Ascending aorta (tissue), 2 donors: ENCODE measurements around the gene POU2F2. TPM values are rescaled to one million over a fixed set of nuclear protein-coding genes. Genes with fewer than 3 reads are reported as not detected.

Experiments used
- DNase-seq, 2 donors: peaks; one replicate each; pipeline ENCODE4 v3.0.0-alpha.2; 2019; ENCODE audit warnings: low spot score in 2 of 2
- H3K27ac ChIP-seq, 2 donors: fragments of 200-600 bp; sonication (generic); one replicate each; pipeline ENCODE4 v1.5.1; 2016 to 2017; ENCODE audit warnings: mild to moderate bottlenecking in 1 of 2
- H3K27me3 ChIP-seq: fragments of 200-600 bp; sonication (generic); one replicate; pipeline ENCODE4 v1.5.1; 2017
- H3K36me3 ChIP-seq, 2 donors: fragments of 200-600 bp; sonication (generic); one replicate each; pipeline ENCODE4 v1.5.1; 2016
- H3K4me1 ChIP-seq, 2 donors: fragments of 200-600 bp; sonication (generic); one replicate each; pipeline ENCODE4 v1.5.1; 2016 to 2017; ENCODE audit warnings: mild to moderate bottlenecking in 1 of 2
- H3K4me3 ChIP-seq, 2 donors: fragments of 200-600 bp; sonication (generic); one replicate each; pipeline ENCODE4 v1.5.1; 2016 to 2017; ENCODE audit warnings: mild to moderate bottlenecking in 1 of 2
- H3K9me3 ChIP-seq, 2 donors: fragments of 200-600 bp; sonication (generic); one replicate each; pipeline ENCODE4 v1.5.1; 2016
- intact Hi-C: fragments of 100-400 bp; cut with DNase I; formaldehyde crosslinking; loops from one replicate; pipeline ENCODE4 v1.15.1; 2023
- total RNA-seq: library from RNA; depleted of rRNA; stranded (reverse); fragments of >200 nt; gene quantifications from one replicate; pipeline ENCODE4 v1.1.0, GENCODE V29; 2016
- TF ChIP-seq, protein P1 (sequence below), 3 experiments: fragments of 200-600 bp in 2 of 3; fragments of 450-650 bp in 1 of 3; sonication (generic) in 2 of 3; IDR thresholded peaks; one replicate each; pipeline ENCODE4 v1.5.1; 2016 to 2019; ENCODE audit warnings: antibody characterized with exemption in 3 of 3, mild to moderate bottlenecking in 1 of 3, moderate library complexity in 1 of 3

The POU2F2 gene
- total RNA-seq, 1 donor from 2014 or later, result not detected

DNA sequence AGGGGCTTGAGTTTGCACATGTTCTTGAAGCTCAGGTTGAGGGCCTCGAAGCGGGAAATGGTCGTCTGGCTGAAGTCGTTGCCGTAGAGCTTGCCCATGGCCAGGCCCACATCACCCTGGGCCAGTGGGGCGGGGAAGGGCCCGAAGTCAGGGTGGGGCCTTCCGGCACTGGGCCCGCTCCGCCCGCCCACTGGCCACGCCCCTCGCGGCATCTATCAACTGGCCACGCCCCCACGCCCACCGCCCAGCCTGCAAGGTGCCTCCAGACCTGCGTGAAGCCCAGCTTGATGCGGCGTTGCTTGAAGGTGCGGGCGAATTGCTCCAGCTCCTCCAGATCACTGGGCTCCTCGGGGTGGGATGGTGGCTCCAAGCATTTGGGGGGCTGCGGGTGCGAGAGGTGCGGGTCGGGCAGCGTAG is 36.4 kb downstream of the POU2F2 start:
- Histone ChIP-seq H3K27ac (no peak overlapping the region), H3K36me3 (no peaks in the 10 kb centered on the region), H3K4me3 (no peak overlapping the region), H3K4me1 (no peaks in the 10 kb centered on the region), H3K27me3 (no peaks in the 10 kb centered on the region), H3K9me3 (no peaks in the 10 kb centered on the region)
- DNase-seq, result no peak
- TF ChIP-seq, protein P1, sequence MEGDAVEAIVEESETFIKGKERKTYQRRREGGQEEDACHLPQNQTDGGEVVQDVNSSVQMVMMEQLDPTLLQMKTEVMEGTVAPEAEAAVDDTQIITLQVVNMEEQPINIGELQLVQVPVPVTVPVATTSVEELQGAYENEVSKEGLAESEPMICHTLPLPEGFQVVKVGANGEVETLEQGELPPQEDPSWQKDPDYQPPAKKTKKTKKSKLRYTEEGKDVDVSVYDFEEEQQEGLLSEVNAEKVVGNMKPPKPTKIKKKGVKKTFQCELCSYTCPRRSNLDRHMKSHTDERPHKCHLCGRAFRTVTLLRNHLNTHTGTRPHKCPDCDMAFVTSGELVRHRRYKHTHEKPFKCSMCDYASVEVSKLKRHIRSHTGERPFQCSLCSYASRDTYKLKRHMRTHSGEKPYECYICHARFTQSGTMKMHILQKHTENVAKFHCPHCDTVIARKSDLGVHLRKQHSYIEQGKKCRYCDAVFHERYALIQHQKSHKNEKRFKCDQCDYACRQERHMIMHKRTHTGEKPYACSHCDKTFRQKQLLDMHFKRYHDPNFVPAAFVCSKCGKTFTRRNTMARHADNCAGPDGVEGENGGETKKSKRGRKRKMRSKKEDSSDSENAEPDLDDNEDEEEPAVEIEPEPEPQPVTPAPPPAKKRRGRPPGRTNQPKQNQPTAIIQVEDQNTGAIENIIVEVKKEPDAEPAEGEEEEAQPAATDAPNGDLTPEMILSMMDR (IDR thresholded peaks at IDR 0.05), result no peak
- intact Hi-C loops, result no loop called here

DNA sequence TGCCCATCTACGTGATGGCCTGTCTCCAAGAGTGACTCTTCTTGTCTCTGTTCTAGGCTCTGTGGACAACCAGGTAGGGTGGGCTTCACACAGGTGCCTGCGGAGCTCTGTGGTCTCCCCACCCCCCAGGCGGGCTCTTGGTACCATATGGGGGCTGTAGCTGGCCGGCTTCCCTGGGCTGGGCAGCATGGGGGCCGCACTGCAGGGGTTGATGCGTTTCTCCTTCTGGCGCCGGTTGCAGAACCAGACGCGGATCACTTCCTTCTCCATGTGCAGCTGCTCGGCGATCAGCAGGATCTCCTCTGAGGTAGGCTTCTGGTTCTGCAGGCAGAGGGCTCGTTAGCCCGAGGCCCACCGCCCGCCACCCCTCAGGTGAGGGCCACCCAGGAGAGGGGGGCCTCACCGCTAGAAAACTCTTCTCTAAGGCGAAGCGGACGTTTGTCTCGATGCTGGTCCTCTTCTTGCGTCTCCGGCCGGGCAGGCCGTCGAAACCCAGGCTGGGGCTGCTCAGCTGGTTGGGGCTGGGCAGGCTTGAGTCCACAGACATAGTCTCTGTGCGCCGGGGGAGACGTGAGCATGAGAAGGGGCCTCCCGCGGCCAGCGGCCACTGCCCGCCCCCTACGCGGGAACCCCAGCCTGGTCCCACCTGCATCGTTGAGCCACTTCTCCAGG is 37.0 kb downstream of the POU2F2 start:
- no peaks in the 10 kb centered on the region for H3K36me3 ChIP-seq
- no peak overlapping the region for H3K4me3 ChIP-seq
- intact Hi-C loops, result no loop called here
- H3K27me3 ChIP-seq, result no peaks in the 10 kb centered on the region
- no peaks in the 10 kb centered on the region for H3K4me1 ChIP-seq
- DNase-seq, result no peak
- no peak overlapping the region for H3K27ac ChIP-seq
- TF ChIP-seq, protein P1 (IDR thresholded peaks at IDR 0.05), result no peak
- H3K9me3 ChIP-seq, result no peaks in the 10 kb centered on the region

DNA sequence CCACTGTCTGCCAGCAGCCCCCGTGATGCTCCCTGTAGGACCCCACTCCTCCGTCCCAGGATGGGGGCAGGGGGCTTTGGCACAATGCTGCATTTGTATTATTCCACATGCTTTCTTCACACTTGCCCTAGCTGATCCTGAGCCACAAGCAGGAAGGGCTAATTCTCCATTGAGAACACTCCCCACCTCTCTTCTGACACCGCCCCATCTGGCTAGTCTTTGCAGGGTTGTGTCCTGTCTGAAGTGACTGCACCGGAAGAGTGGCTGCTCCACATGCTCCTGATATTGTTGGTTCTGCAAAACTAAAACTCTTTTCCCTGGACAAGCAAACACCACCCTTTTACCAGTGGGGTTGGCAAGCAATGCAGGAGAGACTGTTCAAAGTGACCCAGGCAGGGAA is 38.3 kb downstream of the POU2F2 start:
- Histone ChIP-seq H3K4me1 (peaks cover 0 to under 1% of the 10 kb centered on the region in 2 donors), H3K4me3 (no peak overlapping the region), H3K9me3 (no peaks in the 10 kb centered on the region), H3K27ac (no peak overlapping the region), H3K27me3 (no peaks in the 10 kb centered on the region), H3K36me3 (no peaks in the 10 kb centered on the region)
- no peak for DNase-seq
- TF ChIP-seq, protein P1 (IDR thresholded peaks at IDR 0.05), result no peak
- intact Hi-C loops, result no loop called here

DNA sequence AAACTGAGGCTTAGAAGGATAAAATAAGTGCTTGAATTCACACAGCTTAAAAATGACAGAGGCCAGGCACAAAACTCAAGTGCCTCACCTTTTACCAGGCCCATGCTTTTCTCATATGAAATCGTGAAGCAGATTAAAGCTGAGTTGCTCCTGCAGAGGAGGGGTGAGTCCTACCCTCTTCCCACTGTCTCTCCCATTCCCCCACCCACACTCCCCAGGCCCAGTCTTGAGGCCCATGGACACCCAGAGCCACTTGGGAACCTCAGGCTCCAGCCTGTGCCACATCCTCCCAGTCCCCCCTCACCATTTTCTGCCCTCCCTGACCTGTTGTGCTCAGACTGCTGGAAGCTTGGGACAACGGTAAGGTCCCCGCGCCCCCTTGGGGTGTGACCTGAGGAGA is 38.7 kb downstream of the POU2F2 start:
- Histone ChIP-seq H3K4me1 (peaks cover 0 to 5% of the 10 kb centered on the region in 2 donors), H3K9me3 (no peaks in the 10 kb centered on the region), H3K27ac (no peak overlapping the region), H3K36me3 (no peaks in the 10 kb centered on the region), H3K27me3 (no peaks in the 10 kb centered on the region), H3K4me3 (no peak overlapping the region)
- no peak for DNase-seq
- intact Hi-C loops, result no loop called here
- TF ChIP-seq, protein P1 (IDR thresholded peaks at IDR 0.05), result no peak

DNA sequence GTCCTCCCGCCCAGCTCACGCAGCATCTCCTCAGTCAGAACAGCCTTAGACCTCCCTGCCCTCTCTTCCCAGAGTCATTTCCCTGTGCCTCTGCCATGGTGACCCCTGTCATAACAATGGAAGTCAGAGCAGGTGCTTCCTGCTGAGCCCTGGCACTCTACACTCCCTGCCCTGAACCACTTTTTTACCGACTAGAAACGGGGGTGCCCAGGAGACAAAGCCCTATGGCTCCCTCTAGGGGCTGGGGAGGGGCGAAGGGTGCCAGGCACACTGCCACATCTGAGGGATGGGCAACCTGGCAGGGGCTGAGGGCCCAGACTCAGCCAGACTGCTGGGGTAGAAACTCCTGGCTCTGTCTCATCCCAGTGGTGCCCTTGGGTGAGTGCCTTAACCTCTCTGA is 39.9 kb downstream of the POU2F2 start:
- intact Hi-C loops, result no loop called here
- no peaks in the 10 kb centered on the region for H3K36me3 ChIP-seq
- no peak overlapping the region for H3K27ac ChIP-seq
- H3K9me3 ChIP-seq, result no peaks in the 10 kb centered on the region
- no peak overlapping the region for H3K4me3 ChIP-seq
- H3K27me3 ChIP-seq, result no peaks in the 10 kb centered on the region
- H3K4me1 ChIP-seq, result peaks cover 0 to 7% of the 10 kb centered on the region in 2 donors
- TF ChIP-seq, protein P1 (IDR thresholded peaks at IDR 0.05), result no peak
- DNase-seq, result no peak

DNA sequence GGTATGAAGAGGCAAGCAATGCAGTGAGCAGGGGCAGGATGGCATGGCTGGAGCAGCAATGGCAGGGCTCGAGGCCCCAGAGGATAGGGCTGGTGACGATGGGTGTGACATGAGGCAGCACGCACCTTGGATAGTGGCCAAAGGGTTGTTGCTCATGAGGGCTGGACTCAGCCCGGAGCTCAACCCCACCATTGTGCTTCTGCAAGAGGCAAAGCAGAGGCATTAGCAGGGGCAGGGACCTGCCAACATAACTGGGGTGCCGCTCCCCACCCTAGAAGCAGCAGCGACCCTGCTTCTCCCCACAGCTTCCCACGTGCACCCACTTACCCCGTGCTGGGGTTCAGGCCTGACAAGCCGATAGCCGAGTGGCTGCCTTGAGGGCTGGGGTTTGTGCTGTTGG is 40.5 kb downstream of the POU2F2 start:
- H3K4me1 ChIP-seq, result peaks cover 0 to 7% of the 10 kb centered on the region in 2 donors
- H3K27me3 ChIP-seq, result no peaks in the 10 kb centered on the region
- no peak for DNase-seq
- no peak overlapping the region for H3K4me3 ChIP-seq
- no peaks in the 10 kb centered on the region for H3K9me3 ChIP-seq
- no peak overlapping the region for H3K27ac ChIP-seq
- TF ChIP-seq, protein P1 (IDR thresholded peaks at IDR 0.05), result no peak
- intact Hi-C loops, result no loop called here
- H3K36me3 ChIP-seq, result no peaks in the 10 kb centered on the region
